ENCODE results near the gene RHOA. TPM values are rescaled to one million over a fixed set of nuclear protein-coding genes. Genes with fewer than 3 reads are reported as not detected.
"Not testable (repeated sequence)": the region's sequence is repeated elsewhere in the genome, so short reads cannot be mapped to it uniquely, and the experiment has no call there.

Gene RHOA
- total RNA-seq, 6 experiments from 2014 or later: 703 to 739 (median 716) TPM

DNA sequence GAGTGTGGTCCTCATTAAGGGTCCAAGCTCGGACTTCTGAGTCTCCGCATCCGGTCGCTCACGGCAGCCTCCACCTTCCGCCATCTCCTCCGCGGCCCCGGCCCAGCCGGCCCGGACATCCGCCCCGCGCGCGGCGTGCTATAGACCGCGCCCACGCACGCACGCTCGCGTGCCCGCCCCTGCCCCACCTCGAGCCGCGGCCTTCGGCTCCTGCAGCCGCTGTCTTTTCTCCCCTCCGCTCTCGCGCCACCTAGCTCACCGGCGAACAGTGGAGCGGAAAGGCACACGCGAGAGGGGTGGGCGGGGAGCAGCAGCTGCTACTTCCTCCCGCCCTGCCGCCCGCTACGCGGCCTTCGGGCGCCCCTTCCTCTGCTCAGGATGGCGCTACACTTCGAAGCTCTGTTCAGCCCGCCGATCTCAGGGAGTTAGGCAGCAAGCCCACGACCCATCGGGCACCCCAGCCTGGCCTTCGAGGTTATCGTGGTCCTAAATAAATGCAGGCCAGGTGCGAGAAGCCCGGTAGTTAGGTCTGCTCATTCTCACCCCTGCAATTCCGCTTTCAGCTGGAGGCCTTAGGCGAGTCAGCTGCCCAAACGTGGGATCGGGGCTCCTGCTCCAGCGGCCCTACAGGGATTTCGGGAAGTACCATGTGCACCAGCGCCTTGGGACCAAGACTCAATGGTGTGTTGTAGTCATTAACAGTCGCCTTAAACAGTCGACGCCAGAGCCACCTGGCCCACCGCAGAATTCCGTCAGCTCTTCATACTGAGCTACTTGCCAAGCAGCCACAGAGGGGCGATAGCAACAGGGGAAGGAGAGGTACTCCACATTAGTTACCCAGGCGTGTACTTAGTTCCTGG lies 71.6 kb downstream of the RHOA start, which contains the start of gene USP4:
USP4 (minus strand) TSS at position 113 of the 860 bp plus-strand sequence; CDS start at position 84, 29 bp downstream.
- H3K4me3 Mint-ChIP-seq: peak within 1 kb of the TSS; percentile 99
- 0 out of 2 replicates have a peak, but pooled peaks cover 4% of the 10 kb centered on the region for H3K36me3 Mint-ChIP-seq (ENCODE audit: low read depth)
- peak; percentile 73 for DNase-seq
- H3K27ac Mint-ChIP-seq: peak within 1 kb of the TSS; percentile 85
- no peaks in the 10 kb centered on the region for H3K27me3 Mint-ChIP-seq (ENCODE audit: insufficient read depth)
- peaks cover 30% of the 10 kb centered on the region for H3K4me1 Mint-ChIP-seq (ENCODE audit: low read depth)
- no peaks in the 10 kb centered on the region for H3K9me3 Mint-ChIP-seq
- TF ChIP-seq, protein P1, sequence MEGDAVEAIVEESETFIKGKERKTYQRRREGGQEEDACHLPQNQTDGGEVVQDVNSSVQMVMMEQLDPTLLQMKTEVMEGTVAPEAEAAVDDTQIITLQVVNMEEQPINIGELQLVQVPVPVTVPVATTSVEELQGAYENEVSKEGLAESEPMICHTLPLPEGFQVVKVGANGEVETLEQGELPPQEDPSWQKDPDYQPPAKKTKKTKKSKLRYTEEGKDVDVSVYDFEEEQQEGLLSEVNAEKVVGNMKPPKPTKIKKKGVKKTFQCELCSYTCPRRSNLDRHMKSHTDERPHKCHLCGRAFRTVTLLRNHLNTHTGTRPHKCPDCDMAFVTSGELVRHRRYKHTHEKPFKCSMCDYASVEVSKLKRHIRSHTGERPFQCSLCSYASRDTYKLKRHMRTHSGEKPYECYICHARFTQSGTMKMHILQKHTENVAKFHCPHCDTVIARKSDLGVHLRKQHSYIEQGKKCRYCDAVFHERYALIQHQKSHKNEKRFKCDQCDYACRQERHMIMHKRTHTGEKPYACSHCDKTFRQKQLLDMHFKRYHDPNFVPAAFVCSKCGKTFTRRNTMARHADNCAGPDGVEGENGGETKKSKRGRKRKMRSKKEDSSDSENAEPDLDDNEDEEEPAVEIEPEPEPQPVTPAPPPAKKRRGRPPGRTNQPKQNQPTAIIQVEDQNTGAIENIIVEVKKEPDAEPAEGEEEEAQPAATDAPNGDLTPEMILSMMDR (IDR thresholded peaks at IDR 0.05): peak; percentile 45

DNA sequence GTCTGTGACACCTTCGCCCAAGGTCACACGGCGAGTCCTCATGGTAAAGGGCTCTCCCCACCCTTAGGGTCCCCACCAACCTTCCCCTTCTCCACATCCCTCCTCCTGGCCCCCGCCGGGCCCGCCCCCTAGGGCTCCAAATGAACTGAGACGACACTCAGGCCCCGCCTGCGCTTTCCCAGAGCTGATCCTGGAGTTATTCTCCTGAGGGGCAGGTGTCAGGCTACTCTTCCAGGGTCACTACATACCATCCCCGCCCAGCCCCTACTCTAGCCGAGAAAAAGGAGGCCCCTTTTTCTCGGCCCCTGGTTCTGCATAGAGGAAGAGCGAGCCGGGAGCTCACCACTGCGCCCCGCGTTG lies 72.2 kb downstream of the RHOA start:
- peak overlapping the region; percentile 99 for H3K4me3 Mint-ChIP-seq
- TF ChIP-seq, protein P1 (IDR thresholded peaks at IDR 0.05): no peak
- peak overlapping the region; percentile 85 for H3K27ac Mint-ChIP-seq
- H3K36me3 Mint-ChIP-seq (ENCODE audit: low read depth): 0 out of 2 replicates have a peak, but pooled peaks cover 4% of the 10 kb centered on the region
- H3K4me1 Mint-ChIP-seq (ENCODE audit: low read depth): peaks cover 25% of the 10 kb centered on the region
- H3K27me3 Mint-ChIP-seq (ENCODE audit: insufficient read depth): no peaks in the 10 kb centered on the region
- DNase-seq: no peak
- H3K9me3 Mint-ChIP-seq: no peaks in the 10 kb centered on the region

DNA sequence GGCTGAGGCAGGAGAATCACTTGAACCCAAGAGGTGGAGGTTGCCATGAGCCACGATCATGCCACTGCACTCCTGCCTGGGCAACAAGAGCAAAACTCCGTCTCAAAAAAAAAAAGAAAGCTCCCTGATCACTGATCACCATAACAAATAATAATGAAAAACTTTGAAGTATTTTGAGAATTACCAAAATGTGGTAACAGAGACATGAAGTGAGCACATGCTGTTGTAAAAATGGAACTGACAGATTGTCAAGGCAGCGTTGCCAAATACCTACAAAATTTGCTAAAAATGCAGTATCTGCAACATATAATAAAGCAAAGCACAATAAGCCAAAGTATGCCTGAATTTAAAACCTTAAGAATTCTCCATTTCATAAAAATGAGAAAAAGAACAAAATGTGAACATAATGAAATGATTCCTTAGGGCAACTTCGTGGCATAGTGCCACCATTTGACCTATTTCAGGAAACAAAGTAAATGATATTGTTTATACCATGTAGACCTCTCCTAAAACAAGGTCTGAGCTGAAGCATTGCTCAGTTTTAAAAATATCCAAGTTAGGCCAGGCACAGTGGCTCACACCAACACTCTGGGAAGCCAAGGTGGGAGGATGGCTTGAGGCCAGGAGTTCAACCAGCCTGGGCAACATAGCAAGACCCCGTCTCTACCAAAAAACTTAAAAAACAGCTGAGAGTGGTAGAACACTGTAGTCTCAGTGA lies 77.7 kb downstream of the RHOA start:
- H3K27me3 Mint-ChIP-seq (ENCODE audit: insufficient read depth): no peaks in the 10 kb centered on the region
- no peak overlapping the region for H3K4me3 Mint-ChIP-seq
- no peak for DNase-seq
- TF ChIP-seq, protein P1 (IDR thresholded peaks at IDR 0.05): no peak
- no peak overlapping the region for H3K27ac Mint-ChIP-seq
- H3K9me3 Mint-ChIP-seq: no peaks in the 10 kb centered on the region
- H3K4me1 Mint-ChIP-seq (ENCODE audit: low read depth): peaks cover 11% of the 10 kb centered on the region
- H3K36me3 Mint-ChIP-seq (ENCODE audit: low read depth): peaks cover 15% of the 10 kb centered on the region

DNA sequence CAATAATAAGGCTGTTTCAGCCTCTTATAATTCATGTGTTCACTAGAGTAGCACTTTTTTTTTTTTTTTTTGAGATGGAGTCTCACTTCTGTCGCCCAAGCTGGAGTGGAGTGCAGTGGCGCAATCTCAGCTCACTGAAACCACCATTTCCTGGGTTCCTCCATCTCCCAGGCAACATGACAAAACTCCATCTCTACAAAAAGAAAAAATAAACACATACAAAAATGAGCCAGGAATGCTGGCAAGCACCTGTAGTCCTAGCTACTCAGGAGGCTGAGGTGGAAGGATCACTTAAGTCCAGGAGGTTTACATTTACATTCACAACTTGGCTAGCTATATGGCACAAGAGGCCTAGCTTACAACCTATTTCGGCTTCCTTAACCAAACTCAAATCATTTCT lies 78.7 kb downstream of the RHOA start:
- Mint-ChIP-seq H3K27me3 (ENCODE audit: insufficient read depth) (no peaks in the 10 kb centered on the region), H3K4me1 (ENCODE audit: low read depth) (peaks cover 3% of the 10 kb centered on the region), H3K36me3 (ENCODE audit: low read depth) (peaks cover 14% of the 10 kb centered on the region), H3K9me3 (no peaks in the 10 kb centered on the region), H3K27ac (peak overlapping the region; percentile 16; the same call in 1 of the 2 replicates), H3K4me3 (no peak overlapping the region)
- DNase-seq: no peak
- TF ChIP-seq, protein P1 (IDR thresholded peaks at IDR 0.05): no peak

DNA sequence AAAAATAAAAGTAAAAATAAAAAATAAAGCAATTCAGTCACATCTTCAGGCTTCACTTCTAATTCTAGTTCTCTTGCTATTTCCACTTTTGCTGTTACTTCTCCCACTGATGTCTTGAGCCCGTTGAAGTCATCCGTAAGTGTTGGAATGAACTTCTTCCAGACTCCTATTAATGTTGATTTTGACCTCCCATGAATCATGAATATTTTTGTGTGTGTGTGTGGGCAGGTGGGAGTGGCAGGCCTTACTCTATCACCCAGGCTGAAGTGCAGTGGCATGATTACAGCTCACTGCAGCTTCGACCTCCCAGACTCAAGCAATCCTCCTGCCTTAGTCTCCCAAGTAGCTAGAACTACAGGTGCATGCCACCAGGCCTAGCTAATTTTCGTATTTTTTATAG lies 82.6 kb downstream of the RHOA start:
- H3K27ac Mint-ChIP-seq: no peak overlapping the region

DNA sequence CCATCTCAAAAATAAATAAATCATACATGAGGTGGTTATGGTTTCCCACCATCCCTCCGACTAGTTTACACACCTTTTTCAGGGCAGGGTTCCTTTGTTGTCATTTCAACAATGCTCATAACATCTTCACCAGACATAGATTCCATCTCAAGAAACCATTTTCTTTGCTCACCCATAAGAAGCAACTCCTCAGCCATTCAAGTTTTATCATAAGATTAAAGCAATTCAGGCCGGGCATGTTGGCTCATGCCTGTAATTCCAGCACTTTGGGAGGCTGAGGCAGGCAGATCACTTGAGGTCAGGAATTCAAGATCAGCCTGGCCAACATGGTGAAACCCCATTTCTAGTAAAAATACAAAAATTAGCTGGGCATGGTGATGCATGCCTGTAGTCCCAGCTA lies 83.4 kb downstream of the RHOA start:
- H3K9me3 Mint-ChIP-seq; H3K4me3 Mint-ChIP-seq; H3K27me3 Mint-ChIP-seq (ENCODE audit: insufficient read depth); H3K4me1 Mint-ChIP-seq (ENCODE audit: low read depth); DNase-seq: not testable (repeated sequence)
- H3K27ac Mint-ChIP-seq: peak overlapping the region; percentile 14; the same call in 1 of the 2 replicates
- peaks cover 28% of the 10 kb centered on the region for H3K36me3 Mint-ChIP-seq (ENCODE audit: low read depth)

More for the DNA sequence above, 82.6 kb downstream of the RHOA start:
- Mint-ChIP-seq H3K36me3 (ENCODE audit: low read depth) (peaks cover 24% of the 10 kb centered on the region), H3K27me3 (ENCODE audit: insufficient read depth) (no peaks in the 10 kb centered on the region), H3K4me3 (no peak overlapping the region), H3K9me3 (no peaks in the 10 kb centered on the region), H3K4me1 (ENCODE audit: low read depth) (no peaks in the 10 kb centered on the region)
- TF ChIP-seq, protein P1 (IDR thresholded peaks at IDR 0.05): no peak
- DNase-seq: no peak

All from HFFc6 (cell line).